Retinal pigment epithelial cell (primary cell): ENCODE results near the gene TRAFD1.

Experiments
- DNase-seq: peaks from one replicate; pipeline ENCODE4 v3.0.0-alpha.2; 2010; ENCODE audit warnings: low read depth
- H3K4me3 ChIP-seq: 2 replicates; pipeline ENCODE4 v1.5.1; 2011; ENCODE audit warnings: mild to moderate bottlenecking, low read length, control low read depth, moderate library complexity
- TF ChIP-seq, protein P1 (sequence below): conservative IDR thresholded peaks from 2 replicates; pipeline ENCODE4 v1.5.1; 2011; ENCODE audit warnings: low read depth, low read length, control low read depth, inconsistent platforms

Gene TRAFD1

DNA sequence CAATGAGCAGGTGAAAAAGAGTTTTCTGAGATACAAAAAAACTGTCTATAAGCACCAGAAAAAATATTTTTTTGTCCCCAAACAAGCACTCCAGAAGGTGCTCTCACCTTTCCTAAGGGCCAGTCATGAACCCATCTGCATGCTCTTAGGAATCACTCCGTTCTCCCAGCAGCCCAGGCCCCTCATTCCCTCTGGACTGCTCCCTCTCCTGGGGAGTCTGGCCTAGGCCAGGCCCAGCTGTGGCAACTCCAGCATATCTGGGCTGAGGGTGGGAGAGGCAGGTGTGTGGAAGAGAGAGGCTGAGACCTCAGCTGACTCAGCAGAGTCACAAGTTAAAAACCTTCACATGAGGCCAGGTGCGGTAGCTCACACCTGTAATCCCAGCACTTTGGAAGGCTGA, 54.6 kb downstream of the TRAFD1 start:
- DNase-seq = no peak
- TF ChIP-seq, protein P1, sequence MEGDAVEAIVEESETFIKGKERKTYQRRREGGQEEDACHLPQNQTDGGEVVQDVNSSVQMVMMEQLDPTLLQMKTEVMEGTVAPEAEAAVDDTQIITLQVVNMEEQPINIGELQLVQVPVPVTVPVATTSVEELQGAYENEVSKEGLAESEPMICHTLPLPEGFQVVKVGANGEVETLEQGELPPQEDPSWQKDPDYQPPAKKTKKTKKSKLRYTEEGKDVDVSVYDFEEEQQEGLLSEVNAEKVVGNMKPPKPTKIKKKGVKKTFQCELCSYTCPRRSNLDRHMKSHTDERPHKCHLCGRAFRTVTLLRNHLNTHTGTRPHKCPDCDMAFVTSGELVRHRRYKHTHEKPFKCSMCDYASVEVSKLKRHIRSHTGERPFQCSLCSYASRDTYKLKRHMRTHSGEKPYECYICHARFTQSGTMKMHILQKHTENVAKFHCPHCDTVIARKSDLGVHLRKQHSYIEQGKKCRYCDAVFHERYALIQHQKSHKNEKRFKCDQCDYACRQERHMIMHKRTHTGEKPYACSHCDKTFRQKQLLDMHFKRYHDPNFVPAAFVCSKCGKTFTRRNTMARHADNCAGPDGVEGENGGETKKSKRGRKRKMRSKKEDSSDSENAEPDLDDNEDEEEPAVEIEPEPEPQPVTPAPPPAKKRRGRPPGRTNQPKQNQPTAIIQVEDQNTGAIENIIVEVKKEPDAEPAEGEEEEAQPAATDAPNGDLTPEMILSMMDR = no peak

DNA sequence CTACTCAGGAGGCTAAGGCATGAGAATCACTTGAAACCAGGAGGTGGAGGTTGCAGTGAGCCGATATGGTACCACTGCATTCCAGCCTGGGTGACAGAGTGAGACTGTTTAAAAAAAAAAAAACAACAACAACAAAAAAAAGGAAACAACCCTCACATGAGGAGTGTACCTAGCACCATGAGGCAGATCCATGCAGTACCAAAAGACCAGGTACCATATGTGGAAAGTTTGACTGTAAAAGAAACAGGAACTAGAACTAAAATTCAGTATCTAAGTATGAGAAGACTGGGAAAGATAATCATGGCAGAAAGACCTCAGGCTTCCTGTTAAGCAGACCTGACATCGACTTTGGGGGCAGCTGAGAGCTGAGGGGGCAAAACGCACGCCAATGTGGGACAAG, 55.1 kb downstream of the TRAFD1 start:
- no peak overlapping the region for H3K4me3 ChIP-seq
- TF ChIP-seq, protein P1 = no peak
- DNase-seq = no peak

More for the DNA sequence above, 54.6 kb downstream of the TRAFD1 start:
- no peak overlapping the region for H3K4me3 ChIP-seq

DNA sequence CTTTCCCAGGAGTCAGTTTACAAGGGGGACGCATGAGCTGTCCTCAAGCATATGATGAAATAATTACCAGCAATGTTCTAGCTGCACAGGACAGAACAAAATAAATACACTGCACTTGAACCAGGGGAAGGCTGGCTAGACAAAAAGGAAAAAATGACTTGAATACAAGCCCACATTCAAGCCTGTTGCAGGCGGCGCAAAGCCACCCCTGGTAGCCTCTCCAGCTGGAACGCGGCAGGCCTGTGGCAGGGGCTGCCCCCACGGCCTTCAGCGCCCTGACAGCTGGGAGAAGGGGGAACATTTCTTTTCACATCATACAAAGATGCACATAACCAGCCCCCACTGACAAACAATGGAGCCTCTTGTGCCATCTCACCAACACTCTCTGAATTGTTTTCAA, 57.1 kb downstream of the TRAFD1 start:
- H3K4me3 ChIP-seq = no peak overlapping the region
- no peak for DNase-seq
- TF ChIP-seq, protein P1 = no peak

DNA sequence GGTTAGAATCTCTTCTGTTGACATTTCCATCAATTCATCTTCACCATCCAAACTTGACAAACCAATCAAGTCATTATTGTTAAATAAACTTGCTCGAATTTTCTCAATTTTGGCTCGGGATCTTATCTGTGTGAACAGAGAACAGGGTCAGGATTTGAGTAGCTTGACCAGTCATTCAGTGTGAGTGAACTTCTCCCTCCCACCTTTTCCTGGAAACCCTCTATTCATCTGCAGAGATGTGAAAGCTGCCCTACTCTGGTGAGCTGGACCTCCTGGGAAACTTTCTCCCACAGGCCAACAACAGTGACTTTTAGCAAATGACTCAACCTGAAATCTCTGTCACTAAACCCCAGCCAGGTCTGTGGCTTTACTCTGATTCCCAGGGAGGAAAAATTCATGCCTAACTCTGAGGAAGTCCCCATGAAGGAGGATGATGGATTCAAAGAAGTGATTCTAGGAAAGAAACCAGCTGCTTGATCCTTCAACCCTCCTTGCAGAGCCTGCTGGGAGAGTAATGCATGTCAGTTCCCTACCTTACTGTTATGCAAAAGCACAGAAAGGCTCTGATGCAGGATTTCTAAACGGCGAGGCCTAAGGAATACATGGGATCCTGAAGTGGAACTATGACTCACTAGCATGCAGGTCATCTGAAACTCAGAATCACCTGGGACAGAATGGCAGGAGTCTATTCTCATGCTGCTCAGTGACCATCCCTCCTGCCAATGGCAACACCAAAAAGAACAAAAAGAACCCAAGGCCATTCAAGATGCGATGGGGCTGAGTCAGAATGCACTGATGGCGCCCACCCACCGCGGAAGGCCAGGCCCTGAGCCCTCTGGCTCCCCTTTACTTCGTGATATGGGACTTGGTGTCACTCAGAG, 58.0 kb downstream of the TRAFD1 start:
- TF ChIP-seq, protein P1 = no peak
- no peak overlapping the region for H3K4me3 ChIP-seq
- DNase-seq = no peak

DNA sequence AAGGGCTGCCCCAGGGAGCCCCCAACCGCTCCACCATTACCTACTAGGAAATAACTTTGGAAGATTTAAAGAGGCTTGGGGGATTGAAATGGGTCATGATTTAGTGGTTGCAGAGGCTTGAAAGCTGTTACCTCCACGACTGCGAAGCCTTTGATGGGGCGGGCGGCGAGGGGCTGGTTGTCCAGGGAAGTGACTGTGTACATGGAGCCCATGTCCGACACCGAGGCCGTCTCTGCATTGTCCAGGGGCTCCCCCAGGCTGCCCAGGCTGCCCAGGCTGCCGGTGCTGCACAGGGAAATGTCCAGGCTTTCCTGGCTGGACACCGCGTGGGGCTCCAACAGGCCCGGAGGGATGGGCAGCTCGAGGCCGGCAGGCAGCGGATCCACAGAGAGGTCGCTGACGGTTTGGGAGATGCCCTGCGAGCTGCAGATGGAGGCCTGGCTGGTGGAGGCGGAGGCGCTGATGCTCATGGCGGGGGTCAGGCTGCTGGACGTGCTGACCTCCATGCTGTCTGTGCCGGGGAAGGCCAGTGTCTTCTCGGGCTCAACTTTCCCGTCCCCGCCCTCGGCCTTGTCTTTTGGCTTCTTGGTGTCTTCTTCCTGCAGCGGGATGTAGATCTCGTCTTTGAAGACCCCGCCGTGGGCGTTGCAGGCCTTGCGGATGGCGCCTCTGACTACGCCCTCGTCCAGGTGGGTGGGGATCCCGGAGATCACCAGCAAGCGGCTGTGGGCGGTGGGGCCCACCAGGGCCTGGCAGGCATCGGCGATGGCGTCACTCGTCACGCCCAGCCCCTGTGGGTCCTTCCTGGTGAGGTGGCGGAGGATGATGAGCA, 58.9 kb downstream of the TRAFD1 start:
- TF ChIP-seq, protein P1 = no peak
- no peak for DNase-seq
- H3K4me3 ChIP-seq = no peak overlapping the region

DNA sequence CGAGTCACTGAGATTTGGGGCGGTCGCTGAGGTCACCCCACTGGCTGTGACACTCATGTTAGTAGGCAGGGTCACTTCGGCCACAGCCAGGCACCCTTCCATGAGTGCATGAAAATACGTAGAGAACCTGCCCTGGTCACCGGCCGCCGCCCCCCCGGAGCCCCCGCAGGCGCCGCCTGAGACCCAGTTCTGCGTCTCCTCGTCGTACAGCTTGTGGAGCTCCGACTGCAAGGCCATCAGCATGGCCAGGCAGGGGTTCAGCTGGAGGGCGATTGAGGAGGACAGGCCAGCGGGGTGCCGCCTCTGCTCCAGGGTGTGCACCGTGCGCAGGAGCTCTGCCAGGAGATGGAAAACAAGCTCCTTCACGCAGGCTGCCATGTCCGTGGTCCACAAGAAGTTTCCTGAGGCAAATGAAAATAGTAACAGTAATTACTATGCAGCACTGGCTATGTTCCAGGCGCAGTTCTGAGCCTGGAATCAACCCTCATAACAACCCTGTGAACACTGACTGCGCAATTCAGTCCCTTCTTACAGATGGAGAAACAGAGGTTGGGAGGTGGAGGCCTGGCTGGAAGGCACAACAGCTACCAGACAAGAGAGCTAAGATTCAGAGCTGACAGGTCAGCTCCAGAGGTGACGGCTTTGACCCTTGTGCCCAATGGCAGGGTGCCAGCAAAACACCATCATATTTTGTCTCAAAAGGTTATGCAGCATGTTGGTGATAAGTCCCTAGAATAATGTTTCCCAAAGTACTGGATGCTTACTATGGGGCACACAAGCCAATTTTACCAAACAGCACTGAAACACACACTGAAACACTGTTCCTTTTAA, 59.9 kb downstream of the TRAFD1 start:
- TF ChIP-seq, protein P1 = no peak
- DNase-seq = no peak
- H3K4me3 ChIP-seq = no peak overlapping the region
